NCI-H1105 (cell line): Measurements from ENCODE around the gene ADAD2.

Experiments used
- DNase-seq: peaks from one replicate; lab custom pipeline; 2025; lab: John Stamatoyannopoulos, UW

The ADAD2 gene

GRCh38 chr16:84190731-84191388 is at the start of gene ADAD2:
ADAD2 (plus strand) TSS chr16:84191157; CDS start chr16:84191231, 74 bp downstream.
- no peak for DNase-seq

GRCh38 chr16:84143081-84143480 is 47.9 kb upstream of the ADAD2 start:
- DNase-seq, result no peak

GRCh38 chr16:84143784-84144199 is 47.2 kb upstream of the ADAD2 start:
- no peak for DNase-seq

GRCh38 chr16:84144209-84144858 is 46.6 kb upstream of the ADAD2 start:
- no peak for DNase-seq

- peak; percentile 69 for DNase-seq
These were observed 45.9 kb upstream of the ADAD2 start, which contains the start of the genes DNAAF1 and HSDL1 for GRCh38 chr16:84144859-84145639. DNAAF1 (plus strand) TSS chr16:84145308; CDS start chr16:84145441, 133 bp downstream. HSDL1 (minus strand) TSS chr16:84145177; CDS start chr16:84131321, 13,856 bp downstream.

GRCh38 chr16:84150926-84151325 is 40.0 kb upstream of the ADAD2 start:
- no peak for DNase-seq

GRCh38 chr16:84153660-84154214 is 37.2 kb upstream of the ADAD2 start:
- DNase-seq, result no peak

- no peak for DNase-seq
These were observed 35.7 kb upstream of the ADAD2 start for GRCh38 chr16:84155226-84155625.

GRCh38 chr16:84155771-84156170 is 35.2 kb upstream of the ADAD2 start:
- DNase-seq, result no peak

- no peak for DNase-seq
These were observed 34.6 kb upstream of the ADAD2 start for GRCh38 chr16:84156342-84156784.

- no peak for DNase-seq
These were observed 31.9 kb upstream of the ADAD2 start for GRCh38 chr16:84159007-84159406.

- no peak for DNase-seq
These were observed 31.2 kb upstream of the ADAD2 start for GRCh38 chr16:84159800-84160199.

- no peak for DNase-seq
These were observed 29.9 kb upstream of the ADAD2 start for GRCh38 chr16:84161037-84161436.

- no peak for DNase-seq
These were observed 29.2 kb upstream of the ADAD2 start for GRCh38 chr16:84161801-84162200.

- no peak for DNase-seq
These were observed 25.2 kb upstream of the ADAD2 start for GRCh38 chr16:84165746-84166145.

- no peak for DNase-seq
These were observed 23.9 kb upstream of the ADAD2 start for GRCh38 chr16:84166796-84167695.

- DNase-seq, result no peak
These were observed 21.1 kb upstream of the ADAD2 start for GRCh38 chr16:84169765-84170310.

GRCh38 chr16:84174396-84174795 is 16.6 kb upstream of the ADAD2 start:
- DNase-seq, result no peak

GRCh38 chr16:84175350-84176081 is 15.4 kb upstream of the ADAD2 start:
- peak; percentile 22 for DNase-seq
